AG04450 (cell line): ENCODE measurements around the gene ADORA2B. TPM values are rescaled to one million over a fixed set of nuclear protein-coding genes. Genes with fewer than 3 reads are reported as not detected.
"Not testable (repeated sequence)": the region's sequence is repeated elsewhere in the genome, so short reads cannot be mapped to it uniquely, and the experiment has no call there.

Experiments
- CTCF ChIA-PET: fragments of 300-600, 350-600 bp; formaldehyde crosslinking; extraction: SDS; loops from one replicate; lab custom pipeline; 2022; ENCODE audit warnings: antibody characterized with exemption, inconsistent platforms; lab: Charles Lee
- POLR2A ChIA-PET: fragments of 350-600 bp; formaldehyde crosslinking; extraction: SDS; loops from one replicate; lab custom pipeline; 2021; ENCODE audit warnings: antibody characterized with exemption, inconsistent platforms; lab: Yijun Ruan, JAX
- DNase-seq: peaks from one replicate; pipeline ENCODE4 v3.0.0-alpha.2; 2011; ENCODE audit warnings: low read depth, low spot score
- H3K27ac ChIP-seq: one replicate; pipeline ENCODE4 v1.5.1; 2012; ENCODE audit warnings: low read depth, low read length, control low read depth
- H3K27me3 ChIP-seq: one replicate; pipeline ENCODE4 v1.6.0; 2012; ENCODE audit warnings: low read length; ENCODE audit not compliant: control insufficient read depth, insufficient read depth
- H3K4me3 ChIP-seq: 2 replicates; pipeline ENCODE4 v1.5.1; 2011; ENCODE audit warnings: mild to moderate bottlenecking, low read depth, low read length, control low read depth
- H3K9me3 ChIP-seq: 2 replicates; pipeline ENCODE4 v1.5.1; 2012; ENCODE audit warnings: low read length; ENCODE audit not compliant: control insufficient read depth, insufficient read depth
- CTCF ChIP-seq: IDR thresholded peaks from 2 replicates; pipeline ENCODE4 v1.5.1; 2011; ENCODE audit warnings: low read depth, low read length, control low read depth, inconsistent platforms
- polyA plus RNA-seq: library from polyadenylated mRNA; depleted of rRNA; stranded (reverse); fragments of >200 nt; gene quantifications from 2 replicates; pipeline ENCODE4 v1.2.3, GENCODE V29; 2011

ADORA2B gene
- polyA plus RNA-seq, 1 experiment = 14.8 TPM

- H3K4me3 ChIP-seq = no peak overlapping the region
- H3K27ac ChIP-seq = no peak overlapping the region
- H3K9me3 ChIP-seq = no peaks in the 10 kb centered on the region
- H3K27me3 ChIP-seq = no peaks in the 10 kb centered on the region
- TF ChIP-seq CTCF = no peak
- ChIA-PET CTCF (no interaction called here), POLR2A (no interaction called here)
- no peak for DNase-seq
These were observed 33.7 kb downstream of the ADORA2B start for GRCh38 chr17:15978606-15979005.

GRCh38 chr17:15979013-15979412, 34.1 kb downstream of the ADORA2B start:
- H3K27me3 ChIP-seq, CTCF ChIA-PET, H3K9me3 ChIP-seq, H3K4me3 ChIP-seq, POLR2A ChIA-PET, H3K27ac ChIP-seq, DNase-seq: not testable (repeated sequence)

GRCh38 chr17:15981208-15981607, 36.3 kb downstream of the ADORA2B start:
- Histone ChIP-seq H3K4me3 (no peak overlapping the region), H3K27me3 (no peaks in the 10 kb centered on the region), H3K27ac (peak overlapping the region; percentile 75), H3K9me3 (no peaks in the 10 kb centered on the region)
- ChIA-PET POLR2A (no interaction called here), CTCF (no interaction called here)
- TF ChIP-seq CTCF = no peak
- DNase-seq = no peak

GRCh38 chr17:15981646-15982580, 37.0 kb downstream of the ADORA2B start:
- peak overlapping the region; percentile 75 for H3K27ac ChIP-seq
- no peak for DNase-seq
- CTCF ChIA-PET = interaction anchor here (0.6 to 1.7 kb wide), 2 partner anchors 15 to 37 kb away, joined by 3 read pairs; partner anchors contain the start of gene ADORA2B

GRCh38 chr17:15996322-15996721, 51.4 kb downstream of the ADORA2B start:
- ChIA-PET POLR2A (no interaction called here), CTCF (interaction anchor here (1.7 to 2.8 kb wide), 2 partner anchors 51 to 168 kb away, joined by 5 to 12 read pairs; partner anchors contain the start of gene ADORA2B)
- TF ChIP-seq CTCF = no peak
- Histone ChIP-seq H3K9me3 (no peaks in the 10 kb centered on the region), H3K4me3 (no peak overlapping the region), H3K27ac (no peak overlapping the region), H3K27me3 (no peaks in the 10 kb centered on the region)
- no peak for DNase-seq

More at GRCh38 chr17:15981646-15982580, 37.0 kb downstream of the ADORA2B start:
- POLR2A ChIA-PET = no interaction called here
- Histone ChIP-seq H3K4me3 (no peak overlapping the region), H3K27me3 (no peaks in the 10 kb centered on the region), H3K9me3 (no peaks in the 10 kb centered on the region)
- TF ChIP-seq CTCF = no peak
